DOHH2 (cell line): ENCODE results near the gene PTH2.

Source experiments
- EZH2phosphoT487 ChIP-seq: fragments of 200-600 bp; sonication (generic); IDR thresholded peaks from 2 replicates; pipeline ENCODE4 v1.6.1; 2017; ENCODE audit warnings: borderline replicate concordance, mild to moderate bottlenecking, antibody characterized with exemption, low read length, moderate library complexity, mixed read lengths
- TF ChIP-seq, protein P1 (sequence below): fragments of 200-600 bp; sonication (generic); IDR thresholded peaks from one replicate; pipeline ENCODE4 v1.5.1; 2014; ENCODE audit warnings: antibody characterized with exemption, mild to moderate bottlenecking, low read depth, low read length; ENCODE audit not compliant: poor library complexity, severe bottlenecking

DNA sequence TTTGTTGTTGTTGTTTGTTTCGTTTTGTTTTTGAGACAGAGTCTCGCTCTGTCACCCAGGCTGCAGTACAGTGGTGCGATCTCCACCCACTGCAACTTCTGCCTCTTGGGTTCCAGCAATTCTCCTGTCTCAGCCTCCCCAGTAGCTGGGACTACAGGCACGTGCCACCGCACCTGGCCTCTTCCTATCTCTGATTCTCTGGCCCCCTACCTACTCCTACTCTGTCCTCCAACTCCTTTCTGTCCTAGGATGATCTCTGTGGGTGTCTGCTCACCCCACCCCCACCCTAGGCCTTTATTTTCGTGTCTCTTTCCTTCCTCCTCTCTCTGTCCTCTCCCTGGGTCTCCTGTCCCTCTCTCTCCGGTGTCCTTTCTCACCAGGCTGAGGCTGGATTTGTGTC, 27.2 kb upstream of the PTH2 start:
- TF ChIP-seq, protein P1, sequence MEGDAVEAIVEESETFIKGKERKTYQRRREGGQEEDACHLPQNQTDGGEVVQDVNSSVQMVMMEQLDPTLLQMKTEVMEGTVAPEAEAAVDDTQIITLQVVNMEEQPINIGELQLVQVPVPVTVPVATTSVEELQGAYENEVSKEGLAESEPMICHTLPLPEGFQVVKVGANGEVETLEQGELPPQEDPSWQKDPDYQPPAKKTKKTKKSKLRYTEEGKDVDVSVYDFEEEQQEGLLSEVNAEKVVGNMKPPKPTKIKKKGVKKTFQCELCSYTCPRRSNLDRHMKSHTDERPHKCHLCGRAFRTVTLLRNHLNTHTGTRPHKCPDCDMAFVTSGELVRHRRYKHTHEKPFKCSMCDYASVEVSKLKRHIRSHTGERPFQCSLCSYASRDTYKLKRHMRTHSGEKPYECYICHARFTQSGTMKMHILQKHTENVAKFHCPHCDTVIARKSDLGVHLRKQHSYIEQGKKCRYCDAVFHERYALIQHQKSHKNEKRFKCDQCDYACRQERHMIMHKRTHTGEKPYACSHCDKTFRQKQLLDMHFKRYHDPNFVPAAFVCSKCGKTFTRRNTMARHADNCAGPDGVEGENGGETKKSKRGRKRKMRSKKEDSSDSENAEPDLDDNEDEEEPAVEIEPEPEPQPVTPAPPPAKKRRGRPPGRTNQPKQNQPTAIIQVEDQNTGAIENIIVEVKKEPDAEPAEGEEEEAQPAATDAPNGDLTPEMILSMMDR: no peak
- TF ChIP-seq EZH2phosphoT487: no peak
